ENCODE results near the gene HEATR3.

The HEATR3 gene

DNA sequence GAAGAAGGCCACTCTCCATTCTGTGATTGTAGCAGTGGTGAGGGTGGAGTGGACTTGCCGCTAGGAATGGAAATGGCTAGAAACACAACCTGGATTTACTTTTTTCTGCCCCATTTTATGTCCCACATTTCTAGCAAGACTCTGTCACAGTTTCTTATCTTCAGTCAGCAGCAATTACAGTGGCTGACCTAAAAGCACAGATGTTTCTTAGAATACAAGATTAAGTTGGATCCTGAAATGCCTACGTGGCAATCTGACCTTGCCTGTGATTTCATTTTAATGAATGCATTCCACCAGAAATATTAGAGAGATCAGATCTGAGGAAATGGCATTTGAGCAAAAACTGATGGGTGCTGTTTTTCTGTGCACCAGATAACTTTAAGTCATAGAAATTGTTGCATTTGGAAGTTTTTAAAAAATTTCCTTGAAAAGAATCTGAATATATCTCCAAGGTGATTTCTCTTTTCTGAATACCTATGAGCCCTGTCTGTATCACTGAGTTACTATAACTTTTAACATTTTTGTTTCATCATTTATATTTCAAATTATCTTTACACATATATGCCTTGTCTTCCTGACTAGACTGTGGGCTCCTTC lies 5.4 kb downstream of the HEATR3 start:
- no peak overlapping the region for H3K27ac ChIP-seq (ENCODE audit: low read depth, low read length)
- no peak overlapping the region for H2AFZ ChIP-seq (ENCODE audit: low read length, unreplicated experiment)
- no peaks in the 10 kb centered on the region for H3K27me3 ChIP-seq (ENCODE audit: insufficient read depth, low read length)
- peaks cover 22% of the 10 kb centered on the region for H3K4me1 ChIP-seq (ENCODE audit: control insufficient read depth, insufficient read depth, low read length, unreplicated experiment)
- no peak overlapping the region for H3K4me3 ChIP-seq (ENCODE audit: low read depth, low read length)
- peaks cover 49% of the 10 kb centered on the region for H3K79me2 ChIP-seq (ENCODE audit: control insufficient read depth, insufficient read depth, low read length, unreplicated experiment)
- H3K36me3 ChIP-seq (ENCODE audit: insufficient read depth, low read length): peaks cover 11% of the 10 kb centered on the region; the same call in 1 of the 2 replicates

DNA sequence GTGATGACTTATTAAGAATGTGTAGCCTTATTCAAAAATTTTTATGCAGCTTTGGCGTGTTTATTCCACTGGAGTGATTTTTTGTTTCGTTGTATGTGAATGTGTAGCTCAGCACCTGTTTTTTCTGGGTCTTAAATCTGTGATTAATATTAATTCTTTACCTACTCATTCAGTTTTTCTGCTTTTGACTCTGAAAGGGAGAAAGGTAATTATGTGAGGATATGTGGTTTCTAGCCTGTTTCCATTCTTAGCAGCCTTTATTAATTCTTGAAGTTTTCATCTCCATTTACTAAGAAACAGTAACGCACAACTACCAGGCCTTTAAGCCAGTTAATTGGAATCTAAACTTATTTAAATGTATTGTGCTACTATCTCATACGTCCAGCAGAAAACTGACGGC lies 7.0 kb downstream of the HEATR3 start:
- Histone ChIP-seq H3K27ac (ENCODE audit: low read depth, low read length) (no peak overlapping the region), H3K79me2 (ENCODE audit: control insufficient read depth, insufficient read depth, low read length, unreplicated experiment) (peaks cover 35% of the 10 kb centered on the region), H3K36me3 (ENCODE audit: insufficient read depth, low read length) (peaks cover 11% of the 10 kb centered on the region; the same call in 1 of the 2 replicates), H3K27me3 (ENCODE audit: insufficient read depth, low read length) (no peaks in the 10 kb centered on the region), H2AFZ (ENCODE audit: low read length, unreplicated experiment) (no peak overlapping the region), H3K4me1 (ENCODE audit: control insufficient read depth, insufficient read depth, low read length, unreplicated experiment) (peaks cover 11% of the 10 kb centered on the region), H3K4me3 (ENCODE audit: low read depth, low read length) (no peak overlapping the region)

DNA sequence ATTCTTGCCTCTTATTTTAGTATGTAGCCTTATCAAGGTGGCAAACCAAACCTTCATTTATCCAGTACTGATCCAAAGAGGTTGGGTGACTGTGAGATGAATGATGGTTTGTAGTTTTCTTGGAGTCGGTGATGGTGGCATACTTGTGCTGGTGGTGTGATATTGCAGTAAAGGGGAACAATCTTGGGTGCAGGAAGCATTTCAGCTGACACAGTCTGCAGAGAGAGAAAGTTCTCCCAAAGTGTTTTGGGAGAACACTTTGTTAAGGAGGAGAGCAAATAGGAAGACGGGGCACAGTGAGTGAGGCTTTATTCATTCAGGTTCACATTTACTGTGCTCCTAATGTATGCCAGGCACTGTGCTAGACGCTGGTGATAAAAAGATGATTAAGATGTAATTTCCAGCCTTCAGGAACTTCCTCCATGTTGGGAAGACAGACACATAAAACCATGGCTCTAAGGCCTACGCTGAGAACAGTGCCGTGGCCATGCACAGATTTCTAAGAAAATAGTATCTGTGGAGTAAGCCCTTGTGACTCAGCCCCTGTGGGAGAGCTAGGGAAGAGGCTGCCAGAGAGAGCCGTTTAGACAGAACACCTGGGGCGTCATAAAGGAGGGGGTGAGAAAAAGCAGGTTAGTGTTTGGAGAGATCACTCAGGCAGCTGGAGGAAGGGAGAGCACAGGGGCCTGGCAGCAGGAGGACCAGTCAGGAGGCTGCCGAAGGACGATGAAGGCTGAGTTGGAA lies 13.8 kb downstream of the HEATR3 start:
- no peak overlapping the region for H3K27ac ChIP-seq (ENCODE audit: low read depth, low read length)
- H3K4me1 ChIP-seq (ENCODE audit: control insufficient read depth, insufficient read depth, low read length, unreplicated experiment): no peaks in the 10 kb centered on the region
- H3K79me2 ChIP-seq (ENCODE audit: control insufficient read depth, insufficient read depth, low read length, unreplicated experiment): no peaks in the 10 kb centered on the region
- no peak overlapping the region for H3K4me3 ChIP-seq (ENCODE audit: low read depth, low read length)
- 0 out of 2 replicates have a peak, but pooled peaks cover 7% of the 10 kb centered on the region for H3K36me3 ChIP-seq (ENCODE audit: insufficient read depth, low read length)
- H3K27me3 ChIP-seq (ENCODE audit: insufficient read depth, low read length): no peaks in the 10 kb centered on the region
- H2AFZ ChIP-seq (ENCODE audit: low read length, unreplicated experiment): no peak overlapping the region

DNA sequence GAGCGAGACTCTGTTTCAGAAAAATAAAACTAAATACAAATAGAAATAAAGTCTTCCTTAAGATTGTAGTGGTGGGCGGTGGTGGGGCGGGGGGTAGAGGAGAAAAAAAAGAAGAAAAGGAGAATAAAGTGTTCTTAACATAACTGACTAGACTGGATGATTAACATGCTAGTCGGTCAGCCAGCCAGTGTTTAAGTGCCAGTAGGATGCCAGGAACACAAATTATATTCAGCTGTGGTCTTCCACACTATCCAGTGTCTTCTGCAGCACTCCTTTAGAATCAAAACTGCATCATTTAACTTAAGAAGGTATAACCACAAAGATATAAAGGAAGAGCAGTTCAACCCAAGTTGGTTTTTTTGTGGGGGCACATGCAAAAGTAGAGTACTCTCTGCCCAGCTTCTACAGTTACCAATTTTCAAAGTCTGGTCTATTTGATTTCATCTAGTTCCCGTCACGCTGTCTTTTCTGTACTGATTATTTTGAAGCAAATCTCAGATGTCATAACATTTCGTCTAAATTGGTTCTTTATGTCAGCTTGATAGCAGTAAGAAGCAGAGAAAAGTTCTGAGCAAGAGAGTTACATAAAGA lies 15.8 kb downstream of the HEATR3 start:
- Histone ChIP-seq H3K4me1 (ENCODE audit: control insufficient read depth, insufficient read depth, low read length, unreplicated experiment) (no peaks in the 10 kb centered on the region), H3K27me3 (ENCODE audit: insufficient read depth, low read length) (no peaks in the 10 kb centered on the region), H3K4me3 (ENCODE audit: low read depth, low read length) (no peak overlapping the region), H3K27ac (ENCODE audit: low read depth, low read length) (no peak overlapping the region), H3K36me3 (ENCODE audit: insufficient read depth, low read length) (0 out of 2 replicates have a peak, but pooled peaks cover 7% of the 10 kb centered on the region), H3K79me2 (ENCODE audit: control insufficient read depth, insufficient read depth, low read length, unreplicated experiment) (no peaks in the 10 kb centered on the region), H2AFZ (ENCODE audit: low read length, unreplicated experiment) (no peak overlapping the region)

DNA sequence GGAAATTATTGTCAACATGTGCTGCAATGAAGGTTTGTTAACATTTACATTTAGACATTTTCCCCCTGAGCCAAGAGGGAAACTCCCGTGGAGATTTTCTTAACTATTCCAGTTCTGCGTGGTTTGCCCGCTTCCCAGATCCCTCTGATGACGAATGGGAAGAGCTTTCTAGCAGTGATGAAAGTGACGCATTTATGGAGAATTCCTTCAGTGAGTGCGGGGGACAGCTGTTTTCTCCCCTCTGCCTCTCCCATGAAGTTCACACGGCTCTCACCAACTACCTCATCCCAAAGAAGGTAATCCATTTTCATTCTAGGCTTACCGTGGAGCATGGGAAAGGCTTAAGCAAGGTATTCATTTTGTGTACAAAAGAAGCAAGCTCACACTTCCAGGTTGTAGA lies 18.2 kb downstream of the HEATR3 start:
- peaks cover 11% of the 10 kb centered on the region for H3K36me3 ChIP-seq (ENCODE audit: insufficient read depth, low read length)
- no peaks in the 10 kb centered on the region for H3K27me3 ChIP-seq (ENCODE audit: insufficient read depth, low read length)
- H3K4me3 ChIP-seq (ENCODE audit: low read depth, low read length): no peak overlapping the region
- H3K79me2 ChIP-seq (ENCODE audit: control insufficient read depth, insufficient read depth, low read length, unreplicated experiment): no peaks in the 10 kb centered on the region
- H3K4me1 ChIP-seq (ENCODE audit: control insufficient read depth, insufficient read depth, low read length, unreplicated experiment): no peaks in the 10 kb centered on the region
- no peak overlapping the region for H2AFZ ChIP-seq (ENCODE audit: low read length, unreplicated experiment)
- H3K27ac ChIP-seq (ENCODE audit: low read depth, low read length): no peak overlapping the region

DNA sequence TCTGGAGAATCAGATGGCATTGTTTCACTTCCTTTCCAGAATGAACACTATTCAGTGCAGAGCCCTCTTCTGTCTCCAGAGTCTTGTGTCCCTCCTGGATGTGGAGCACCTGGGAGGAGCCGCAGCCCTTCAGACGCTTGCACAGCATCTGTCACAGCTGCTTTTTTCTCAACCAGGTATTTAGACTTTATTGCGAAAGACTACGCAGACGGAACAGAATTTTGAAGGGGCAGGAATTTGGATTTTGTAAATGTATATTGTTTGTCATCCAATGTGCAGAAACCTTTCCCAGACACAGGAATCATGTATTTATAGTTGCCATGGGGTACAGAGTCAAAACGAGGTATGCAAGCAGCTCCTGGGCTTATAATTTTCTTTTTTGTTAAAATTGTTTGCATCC lies 20.4 kb downstream of the HEATR3 start:
- H3K4me3 ChIP-seq (ENCODE audit: low read depth, low read length): no peak overlapping the region
- H3K27me3 ChIP-seq (ENCODE audit: insufficient read depth, low read length): no peaks in the 10 kb centered on the region
- no peaks in the 10 kb centered on the region for H3K79me2 ChIP-seq (ENCODE audit: control insufficient read depth, insufficient read depth, low read length, unreplicated experiment)
- peaks cover 6% of the 10 kb centered on the region for H3K36me3 ChIP-seq (ENCODE audit: insufficient read depth, low read length)
- H2AFZ ChIP-seq (ENCODE audit: low read length, unreplicated experiment): no peak overlapping the region
- H3K27ac ChIP-seq (ENCODE audit: low read depth, low read length): no peak overlapping the region
- H3K4me1 ChIP-seq (ENCODE audit: control insufficient read depth, insufficient read depth, low read length, unreplicated experiment): no peaks in the 10 kb centered on the region

DNA sequence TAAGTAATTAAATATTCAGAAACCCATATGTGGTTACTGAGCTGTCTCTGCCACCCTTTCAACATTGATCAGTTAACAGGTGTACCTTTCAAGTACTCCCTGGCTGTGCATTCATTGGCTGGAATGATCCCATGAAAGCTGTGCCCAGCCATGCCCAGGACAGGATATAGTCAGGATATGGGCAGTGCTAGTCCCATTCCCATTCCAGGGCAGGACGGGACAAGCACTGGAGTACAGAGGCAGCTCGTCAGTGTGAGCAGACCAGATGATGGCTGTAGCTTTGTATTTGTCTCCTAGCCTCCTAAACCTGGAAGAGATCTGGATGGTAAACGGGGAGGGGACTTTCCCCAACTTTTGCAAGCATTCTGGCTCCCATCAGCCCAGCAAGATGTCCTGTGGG lies 22.5 kb downstream of the HEATR3 start:
- H2AFZ ChIP-seq (ENCODE audit: low read length, unreplicated experiment): no peak overlapping the region
- no peaks in the 10 kb centered on the region for H3K79me2 ChIP-seq (ENCODE audit: control insufficient read depth, insufficient read depth, low read length, unreplicated experiment)
- H3K36me3 ChIP-seq (ENCODE audit: insufficient read depth, low read length): peaks cover 6% of the 10 kb centered on the region
- no peak overlapping the region for H3K4me3 ChIP-seq (ENCODE audit: low read depth, low read length)
- no peaks in the 10 kb centered on the region for H3K27me3 ChIP-seq (ENCODE audit: insufficient read depth, low read length)
- H3K4me1 ChIP-seq (ENCODE audit: control insufficient read depth, insufficient read depth, low read length, unreplicated experiment): no peaks in the 10 kb centered on the region
- no peak overlapping the region for H3K27ac ChIP-seq (ENCODE audit: low read depth, low read length)

DNA sequence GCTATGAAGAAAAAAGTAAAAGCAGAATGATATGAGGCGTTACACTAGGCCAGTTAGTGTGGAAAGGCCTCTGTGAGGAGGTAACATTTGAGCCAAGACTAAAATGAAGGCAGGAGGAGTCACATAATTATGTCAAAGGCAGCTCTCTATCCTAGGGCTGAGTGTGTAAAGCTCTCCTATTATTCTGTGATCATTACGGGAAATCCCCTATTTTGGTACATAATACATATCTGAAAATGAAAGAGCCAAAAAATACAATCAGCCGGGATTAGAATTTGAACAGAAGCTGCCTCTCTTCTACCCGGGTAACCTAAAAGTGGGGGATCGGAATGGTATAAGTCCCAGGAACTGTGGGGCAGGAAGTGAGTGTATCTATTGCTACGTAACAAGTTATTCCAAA lies 27.1 kb downstream of the HEATR3 start:
- H3K4me1 ChIP-seq (ENCODE audit: control insufficient read depth, insufficient read depth, low read length, unreplicated experiment): peaks cover 3% of the 10 kb centered on the region
- H3K27ac ChIP-seq (ENCODE audit: low read depth, low read length): no peak overlapping the region
- no peaks in the 10 kb centered on the region for H3K27me3 ChIP-seq (ENCODE audit: insufficient read depth, low read length)
- H3K79me2 ChIP-seq (ENCODE audit: control insufficient read depth, insufficient read depth, low read length, unreplicated experiment): no peaks in the 10 kb centered on the region
- 0 out of 2 replicates have a peak, but pooled peaks cover 2% of the 10 kb centered on the region for H3K36me3 ChIP-seq (ENCODE audit: insufficient read depth, low read length)
- no peak overlapping the region for H3K4me3 ChIP-seq (ENCODE audit: low read depth, low read length)
- H2AFZ ChIP-seq (ENCODE audit: low read length, unreplicated experiment): no peak overlapping the region

DNA sequence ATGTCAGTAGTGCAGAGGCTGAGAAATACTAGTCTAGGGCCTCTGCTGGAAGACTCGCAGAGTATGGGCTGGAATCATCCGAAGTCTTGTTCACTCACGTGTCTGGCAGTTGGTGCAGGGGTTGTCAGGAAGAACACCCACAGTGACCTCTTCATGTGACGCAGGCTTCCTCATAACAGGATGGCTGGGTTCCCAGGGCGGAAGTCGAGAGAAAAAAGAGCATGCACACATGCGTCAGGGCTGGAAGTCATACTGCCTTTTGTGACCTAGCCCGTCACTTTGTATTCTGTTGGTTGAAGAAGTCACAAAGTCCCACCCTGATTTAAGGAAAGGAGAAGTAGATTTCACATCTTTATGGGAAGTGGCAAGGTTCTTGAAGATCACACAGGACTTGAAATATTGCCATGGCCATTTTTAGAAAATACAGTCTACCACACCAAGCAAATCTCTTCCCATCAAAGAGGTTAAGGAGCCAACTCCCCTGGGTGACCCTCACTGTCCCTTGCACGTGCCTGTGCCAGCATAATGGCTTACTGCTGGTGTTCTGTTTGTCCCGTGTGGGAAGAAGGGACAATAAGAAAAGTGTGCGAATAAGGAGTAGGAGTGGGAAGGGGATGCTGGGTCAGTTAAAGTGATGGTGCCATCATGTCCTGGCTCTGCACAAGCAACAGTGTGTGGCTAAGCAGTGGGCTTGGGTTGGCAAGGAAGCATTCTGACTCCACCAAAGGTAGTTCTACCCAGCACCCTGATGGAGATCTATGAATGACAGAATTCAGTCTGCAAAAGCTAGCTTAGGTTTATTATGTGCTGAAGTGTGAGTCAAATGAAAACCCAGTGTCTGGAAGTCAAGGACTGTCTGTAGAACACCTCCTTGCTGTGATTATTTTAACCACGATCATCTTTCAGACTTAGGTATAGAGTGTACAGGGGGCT lies 28.1 kb downstream of the HEATR3 start:
- Histone ChIP-seq H3K4me3 (ENCODE audit: low read depth, low read length) (no peak overlapping the region), H2AFZ (ENCODE audit: low read length, unreplicated experiment) (no peak overlapping the region), H3K4me1 (ENCODE audit: control insufficient read depth, insufficient read depth, low read length, unreplicated experiment) (peaks cover 3% of the 10 kb centered on the region), H3K36me3 (ENCODE audit: insufficient read depth, low read length) (0 out of 2 replicates have a peak, but pooled peaks cover 3% of the 10 kb centered on the region), H3K27ac (ENCODE audit: low read depth, low read length) (no peak overlapping the region), H3K79me2 (ENCODE audit: control insufficient read depth, insufficient read depth, low read length, unreplicated experiment) (no peaks in the 10 kb centered on the region), H3K27me3 (ENCODE audit: insufficient read depth, low read length) (no peaks in the 10 kb centered on the region)

DNA sequence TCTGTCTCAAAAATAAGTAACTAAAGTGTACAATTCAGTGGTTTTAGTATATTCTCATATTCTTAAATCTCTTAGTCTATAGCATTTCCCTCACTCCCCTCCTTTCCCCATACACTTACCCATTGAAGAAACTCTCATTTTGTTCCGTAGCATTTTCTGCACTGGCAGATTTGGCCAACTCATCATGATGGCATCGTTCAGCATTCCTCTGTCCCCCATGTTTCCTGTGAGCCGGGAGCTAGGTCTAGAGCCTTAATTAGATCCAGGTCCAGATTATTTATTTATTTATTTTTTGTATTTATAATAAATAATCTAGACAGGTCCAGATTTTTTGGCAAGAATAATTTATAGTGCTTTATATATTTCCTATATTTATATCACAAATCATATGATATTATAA lies 31.0 kb downstream of the HEATR3 start:
- H3K79me2 ChIP-seq (ENCODE audit: control insufficient read depth, insufficient read depth, low read length, unreplicated experiment): no peaks in the 10 kb centered on the region
- peaks cover 14% of the 10 kb centered on the region for H3K36me3 ChIP-seq (ENCODE audit: insufficient read depth, low read length)
- peaks cover 8% of the 10 kb centered on the region for H3K4me1 ChIP-seq (ENCODE audit: control insufficient read depth, insufficient read depth, low read length, unreplicated experiment)
- H3K27ac ChIP-seq (ENCODE audit: low read depth, low read length): peak overlapping the region; percentile 33; the same call in 1 of the 2 replicates
- no peak overlapping the region for H3K4me3 ChIP-seq (ENCODE audit: low read depth, low read length)
- no peak overlapping the region for H2AFZ ChIP-seq (ENCODE audit: low read length, unreplicated experiment)
- no peaks in the 10 kb centered on the region for H3K27me3 ChIP-seq (ENCODE audit: insufficient read depth, low read length)

All from ACC112 (cell line).